ENCODE results near the gene MAP3K12.

The MAP3K12 gene

DNA sequence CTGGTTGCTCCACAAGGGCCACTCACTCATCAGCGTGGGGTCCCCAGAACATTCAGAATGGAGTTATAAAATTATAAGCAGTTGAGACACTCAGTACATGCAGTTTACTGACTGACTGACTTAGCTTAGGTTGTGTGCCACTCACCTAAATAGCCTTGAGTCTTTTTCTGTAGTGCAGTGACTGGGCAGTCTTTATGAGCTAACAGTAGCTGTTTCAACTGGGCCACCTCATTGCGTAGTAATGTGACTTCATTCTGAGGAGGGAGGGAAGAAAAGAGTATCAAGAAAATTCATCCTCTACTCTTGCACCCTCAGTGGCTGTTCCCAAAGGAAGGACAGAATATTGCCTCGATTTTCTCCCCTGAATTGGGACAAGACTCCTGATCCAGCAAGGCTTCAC lies 23.9 kb upstream of the MAP3K12 start:
- no peaks in the 10 kb centered on the region for H3K9me3 ChIP-seq
- no peaks in the 10 kb centered on the region for H3K27me3 ChIP-seq
- H3K4me1 ChIP-seq, result no peaks in the 10 kb centered on the region
- DNase-seq, result no peak
- peaks cover 20% of the 10 kb centered on the region for H3K36me3 ChIP-seq
- no peak overlapping the region for H3K4me3 ChIP-seq (ENCODE audit: low read depth, low read length)
- no peak for TF ChIP-seq CTCF (IDR thresholded peaks at IDR 0.05; ENCODE audit: low read depth, low read length)

DNA sequence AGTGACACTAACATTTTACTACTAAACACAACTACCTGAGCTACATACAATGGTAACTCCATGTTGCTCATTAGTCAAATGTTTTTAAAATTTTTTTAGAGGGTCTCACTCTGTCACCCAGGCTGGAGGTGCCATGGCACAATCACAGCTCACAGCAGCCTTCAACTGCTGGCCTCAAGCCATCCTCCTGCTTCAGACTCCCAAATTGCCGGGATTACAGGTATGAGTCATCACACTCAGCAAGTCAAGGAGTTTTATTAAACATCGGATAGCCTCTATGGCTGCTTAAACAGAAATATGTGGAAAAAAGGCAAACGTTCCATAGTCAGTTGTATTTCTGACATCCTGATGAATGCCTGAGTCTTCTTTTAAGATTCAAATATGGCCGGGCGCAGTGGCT lies 19.1 kb upstream of the MAP3K12 start:
- H3K9me3 ChIP-seq, result no peaks in the 10 kb centered on the region
- H3K4me3 ChIP-seq (ENCODE audit: low read depth, low read length), result no peak overlapping the region
- no peak for TF ChIP-seq CTCF (IDR thresholded peaks at IDR 0.05; ENCODE audit: low read depth, low read length)
- no peak for DNase-seq
- H3K4me1 ChIP-seq, result no peaks in the 10 kb centered on the region
- H3K36me3 ChIP-seq, result peaks cover 26% of the 10 kb centered on the region
- no peaks in the 10 kb centered on the region for H3K27me3 ChIP-seq

DNA sequence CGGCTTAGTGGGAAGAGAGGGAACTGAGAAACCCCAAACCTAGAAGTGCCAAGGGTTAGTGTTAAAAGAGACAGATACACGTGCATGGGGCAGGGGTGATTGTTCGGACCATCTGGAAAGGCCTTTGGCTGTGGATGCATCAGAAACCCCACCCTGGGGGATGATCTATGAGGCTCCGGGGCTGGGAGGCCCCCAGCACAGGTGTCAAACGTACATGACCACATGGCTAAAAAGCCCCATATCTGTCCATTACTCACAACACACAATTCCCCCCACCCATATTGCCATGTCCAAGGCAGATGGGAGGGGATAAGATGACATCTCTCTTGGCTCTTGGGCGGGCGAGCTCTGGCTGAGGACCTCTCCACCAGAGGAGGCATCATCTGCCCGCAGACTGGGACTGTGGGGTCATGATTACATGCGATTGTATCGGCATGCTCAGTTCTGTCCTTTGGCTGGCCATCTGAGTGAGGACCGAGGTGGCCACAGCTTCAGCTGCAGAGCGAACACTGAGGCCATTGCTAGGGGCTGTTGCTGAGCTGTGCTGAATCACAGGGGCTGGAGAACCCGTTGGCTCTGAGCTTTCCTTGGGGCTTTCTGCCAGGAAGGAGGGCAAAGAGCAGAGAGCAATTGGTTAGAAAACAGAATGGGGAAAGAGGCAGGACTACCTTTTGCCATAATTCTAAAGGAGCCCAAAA lies 17.6 kb upstream of the MAP3K12 start:
- Histone ChIP-seq H3K27me3 (no peaks in the 10 kb centered on the region), H3K36me3 (peaks cover 16% of the 10 kb centered on the region), H3K4me1 (no peaks in the 10 kb centered on the region), H3K4me3 (ENCODE audit: low read depth, low read length) (no peak overlapping the region), H3K9me3 (no peaks in the 10 kb centered on the region)
- TF ChIP-seq CTCF (IDR thresholded peaks at IDR 0.05; ENCODE audit: low read depth, low read length), result no peak
- DNase-seq, result no peak

DNA sequence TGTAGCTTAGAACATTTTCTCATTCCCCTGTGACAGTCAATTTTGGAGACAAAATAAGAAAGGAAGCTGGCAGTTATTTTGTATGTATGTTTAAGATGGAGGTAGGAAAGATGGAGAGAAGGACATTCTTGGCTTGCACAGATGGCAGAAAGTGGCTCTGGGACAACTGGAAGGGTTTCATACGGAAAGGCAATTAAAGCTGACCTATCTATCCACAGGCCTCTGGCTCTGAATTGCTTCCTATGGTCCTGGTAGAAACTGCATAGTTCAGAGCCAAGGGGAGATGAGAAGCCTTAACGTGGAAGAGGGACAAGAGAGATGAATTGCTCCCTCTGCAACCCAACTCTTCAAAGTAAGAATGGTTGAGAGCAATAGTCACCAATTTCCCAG lies 16.0 kb upstream of the MAP3K12 start:
- H3K4me3 ChIP-seq (ENCODE audit: low read depth, low read length), result no peak overlapping the region
- H3K4me1 ChIP-seq, result no peaks in the 10 kb centered on the region
- H3K9me3 ChIP-seq, result no peaks in the 10 kb centered on the region
- DNase-seq, result no peak
- H3K36me3 ChIP-seq, result peaks cover 11% of the 10 kb centered on the region
- no peak for TF ChIP-seq CTCF (IDR thresholded peaks at IDR 0.05; ENCODE audit: low read depth, low read length)
- H3K27me3 ChIP-seq, result no peaks in the 10 kb centered on the region

GRCh38 chr12:53514628-53515290 lies 15.5 kb upstream of the MAP3K12 start:
- no peaks in the 10 kb centered on the region for H3K9me3 ChIP-seq
- H3K4me3 ChIP-seq (ENCODE audit: low read depth, low read length), result no peak overlapping the region
- no peaks in the 10 kb centered on the region for H3K27me3 ChIP-seq
- no peaks in the 10 kb centered on the region for H3K4me1 ChIP-seq
- TF ChIP-seq CTCF (IDR thresholded peaks at IDR 0.05; ENCODE audit: low read depth, low read length), result no peak
- peaks cover 11% of the 10 kb centered on the region for H3K36me3 ChIP-seq
- no peak for DNase-seq

DNA sequence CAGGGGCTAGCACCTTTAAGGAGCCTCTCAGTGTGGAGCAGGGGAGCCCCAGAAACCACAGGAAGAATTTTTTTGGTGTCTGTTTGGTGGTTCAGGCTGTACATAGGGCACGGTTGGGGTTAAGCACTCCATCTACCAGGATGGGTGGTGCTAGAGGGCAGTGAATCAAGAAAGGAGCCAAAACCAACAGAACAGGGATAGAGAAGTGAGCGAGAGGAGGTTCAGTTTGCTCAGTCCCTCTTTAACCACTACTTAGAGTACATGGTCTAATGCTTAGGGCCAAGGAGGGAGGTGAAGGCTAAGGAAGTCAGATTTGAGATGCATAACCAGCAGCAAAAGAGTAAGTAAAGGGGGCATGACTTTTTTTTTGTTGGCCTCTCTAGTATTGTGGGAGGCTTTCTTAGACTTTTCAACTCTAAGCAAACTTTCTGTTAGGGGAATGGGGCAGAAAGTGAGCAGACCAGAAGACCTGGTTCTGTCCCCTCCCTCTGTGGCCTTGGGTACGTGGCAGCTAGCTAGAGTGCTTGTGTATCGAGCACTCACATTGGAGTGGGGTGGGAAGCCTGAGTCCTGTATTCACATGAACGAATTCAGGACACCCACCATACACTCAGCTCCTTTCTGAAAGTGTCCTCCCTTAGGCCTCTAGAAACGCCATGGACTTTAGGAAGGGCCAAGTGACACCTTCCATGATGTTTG lies 14.6 kb upstream of the MAP3K12 start:
- peaks cover 11% of the 10 kb centered on the region for H3K36me3 ChIP-seq
- no peak for DNase-seq
- no peak for TF ChIP-seq CTCF (IDR thresholded peaks at IDR 0.05; ENCODE audit: low read depth, low read length)

More for the DNA sequence above, 14.6 kb upstream of the MAP3K12 start:
- no peaks in the 10 kb centered on the region for H3K27me3 ChIP-seq
- H3K4me3 ChIP-seq (ENCODE audit: low read depth, low read length), result no peak overlapping the region
- H3K4me1 ChIP-seq, result no peaks in the 10 kb centered on the region; the same call in 1 of the 2 replicates
- no peaks in the 10 kb centered on the region for H3K9me3 ChIP-seq
